Measurements from ENCODE around the gene CDC20B. TPM values are rescaled to one million over a fixed set of nuclear protein-coding genes. Genes with fewer than 3 reads are reported as not detected.
"Not testable (repeated sequence)": the region's sequence is repeated elsewhere in the genome, so short reads cannot be mapped to it uniquely, and the experiment has no call there.

CDC20B gene
- total RNA-seq, 1 donor from 2014 or later, result not detected

- peak; percentile 95 for DNase-seq
Observed at GRCh38 chr5:55160493-55161209, 12.3 kb downstream of the CDC20B start.

GRCh38 chr5:55159763-55160492 lies 13.0 kb downstream of the CDC20B start, which contains the start of gene GPX8:
TSS of gene GPX8 (plus strand) at chr5:55160171. CDS start at chr5:55160193, 22 bp downstream.
- DNase-seq, result peak; percentile 89

- peak; percentile 80 for DNase-seq
Observed at GRCh38 chr5:55154873-55155272, 18.1 kb downstream of the CDC20B start.

GRCh38 chr5:55151923-55152842 lies 20.8 kb downstream of the CDC20B start:
- peak; percentile 39 for DNase-seq

- DNase-seq, result no peak
Observed at GRCh38 chr5:55149308-55149795, 23.6 kb downstream of the CDC20B start.

GRCh38 chr5:55146543-55147151 lies 26.3 kb downstream of the CDC20B start:
- DNase-seq, result peak; percentile 92

GRCh38 chr5:55146080-55146479 lies 26.9 kb downstream of the CDC20B start:
- no peak for DNase-seq

- DNase-seq, result no peak
Observed at GRCh38 chr5:55143624-55144023, 29.4 kb downstream of the CDC20B start.

GRCh38 chr5:55141945-55142690 lies 30.9 kb downstream of the CDC20B start:
- no peak for DNase-seq

GRCh38 chr5:55140908-55141665 lies 31.9 kb downstream of the CDC20B start:
- DNase-seq, result no peak

- DNase-seq, result no peak
Observed at GRCh38 chr5:55136521-55136920, 36.5 kb downstream of the CDC20B start.

- no peak for DNase-seq
Observed at GRCh38 chr5:55134053-55134722, 38.8 kb downstream of the CDC20B start.

GRCh38 chr5:55123365-55123764 lies 49.6 kb downstream of the CDC20B start:
- no peak for DNase-seq

GRCh38 chr5:55114061-55114460 lies 58.9 kb downstream of the CDC20B start:
- DNase-seq, result no peak

- DNase-seq, result no peak
Observed at GRCh38 chr5:55113327-55113726, 59.6 kb downstream of the CDC20B start.

- peak; percentile 77 for DNase-seq
Observed at GRCh38 chr5:55110217-55110616, 62.8 kb downstream of the CDC20B start.

- DNase-seq, result no peak
Observed at GRCh38 chr5:55108661-55109060, 64.3 kb downstream of the CDC20B start.

- DNase-seq, result not testable (repeated sequence)
Observed at GRCh38 chr5:55105976-55106375, 67.0 kb downstream of the CDC20B start.

GRCh38 chr5:55104946-55105701 lies 67.9 kb downstream of the CDC20B start:
- DNase-seq, result peak; percentile 10
